CD4-positive, CD25-positive, alpha-beta regulatory T cell (primary cell): ENCODE data around the gene PTF1A. TPM values are rescaled to one million over a fixed set of nuclear protein-coding genes. Genes with fewer than 3 reads are reported as not detected.
"Not testable (repeated sequence)": the region's sequence is repeated elsewhere in the genome, so short reads cannot be mapped to it uniquely, and the experiment has no call there.

Experiments
- ATAC-seq, 2 donors: fragments of 150-1000 bp; cut with Tn5 transposase; one replicate each; pipeline ENCODE4 v1.10.0; 2021; ENCODE audit warnings: low read depth in 2 of 2, moderate number of reproducible peaks in 2 of 2, moderate library complexity in 1 of 2
- DNase-seq, 3 donors: peaks; one replicate each; pipeline versions ENCODE4 v3.0.0 to v3.0.0-alpha.2; 2012 to 2022; ENCODE audit warnings: mixed read lengths in 1 of 3
- H3K27ac ChIP-seq: one replicate; pipeline ENCODE4 v1.7.0; 2013; ENCODE audit warnings: mild to moderate bottlenecking, low read length; ENCODE audit not compliant: insufficient read depth, poor library complexity, severe bottlenecking
- H3K27me3 ChIP-seq: one replicate; pipeline ENCODE4 v1.7.0; 2013; ENCODE audit warnings: low read length; ENCODE audit not compliant: control insufficient read depth, insufficient read depth
- H3K36me3 ChIP-seq: one replicate; pipeline ENCODE4 v1.7.0; 2013; ENCODE audit warnings: mild to moderate bottlenecking, low read length, moderate library complexity; ENCODE audit not compliant: control insufficient read depth, insufficient read depth
- H3K4me1 ChIP-seq: 2 replicates; pipeline ENCODE4 v1.7.0; 2013; ENCODE audit warnings: mild to moderate bottlenecking, low read length; ENCODE audit not compliant: insufficient read depth, control insufficient read depth, poor library complexity, severe bottlenecking
- H3K4me3 ChIP-seq: one replicate; pipeline ENCODE4 v1.7.0; 2013; ENCODE audit warnings: low read depth, mild to moderate bottlenecking, low read length, moderate library complexity
- H3K9me3 ChIP-seq, 2 experiments: 1 replicate in 1 of 2; 2 replicates in 1 of 2; pipeline ENCODE4 v1.7.0; 2013; ENCODE audit warnings: low read length in 2 of 2, mild to moderate bottlenecking in 1 of 2, moderate library complexity in 1 of 2; ENCODE audit not compliant: control insufficient read depth in 2 of 2
- H3K27ac Mint-ChIP-seq, 3 donors: one replicate each; pipeline ENCODE4 v1.8.0; 2020 to 2022; ENCODE audit warnings: mild to moderate bottlenecking in 3 of 3, mixed read lengths in 3 of 3, moderate library complexity in 2 of 3
- H3K27me3 Mint-ChIP-seq: one replicate; pipeline ENCODE4 v1.8.0; 2022; ENCODE audit warnings: mild to moderate bottlenecking, mixed read lengths
- H3K36me3 Mint-ChIP-seq: one replicate; pipeline ENCODE4 v1.8.0; 2020; ENCODE audit warnings: mixed read lengths
- H3K4me1 Mint-ChIP-seq, 4 donors: one replicate each; pipeline ENCODE4 v1.8.0; 2020 to 2022; ENCODE audit warnings: mixed read lengths in 4 of 4, mild to moderate bottlenecking in 1 of 4
- H3K4me3 Mint-ChIP-seq, 4 donors: one replicate each; pipeline ENCODE4 v1.8.0; 2020 to 2022; ENCODE audit warnings: mild to moderate bottlenecking in 4 of 4, mixed read lengths in 4 of 4, moderate library complexity in 3 of 4
- H3K9me3 Mint-ChIP-seq, 7 donors: one replicate each; pipeline ENCODE4 v1.8.0; 2020 to 2022; ENCODE audit warnings: mixed read lengths in 7 of 7, mild to moderate bottlenecking in 3 of 7, moderate library complexity in 2 of 7
- polyA plus RNA-seq, 4 donors: library from polyadenylated mRNA; unstranded; fragments of 300-500 nt; fragmentation: Illumina TruSeq; gene quantifications; one replicate each; pipeline ENCODE4 v1.2.3, GENCODE V29; 2021
- total RNA-seq: library from RNA; stranded (reverse); gene quantifications from one replicate; pipeline ENCODE4 v1.2.3, GENCODE V29; 2022

PTF1A gene
- total and polyA plus RNA-seq, 5 donors from 2014 or later, result not detected

GRCh38 chr10:23238015-23238414 is 45.9 kb downstream of the PTF1A start:
- no peak for DNase-seq
- Mint-ChIP-seq H3K4me1 (no peaks in the 10 kb centered on the region), H3K27me3 (no peaks in the 10 kb centered on the region), H3K36me3 (peaks cover 6% of the 10 kb centered on the region), H3K4me3 (no peak overlapping the region), H3K27ac (no peak overlapping the region), H3K9me3 (peaks cover 0 to 8% (median 4%) of the 10 kb centered on the region in 7 donors)
- H3K4me3 ChIP-seq, result no peak overlapping the region
- no peaks in the 10 kb centered on the region for H3K36me3 ChIP-seq
- ATAC-seq, result no peak
- no peak overlapping the region for H3K27ac ChIP-seq
- H3K9me3 ChIP-seq, result no peaks in the 10 kb centered on the region
- no peaks in the 10 kb centered on the region for H3K4me1 ChIP-seq
- H3K27me3 ChIP-seq, result peaks cover 1% of the 10 kb centered on the region

DNA sequence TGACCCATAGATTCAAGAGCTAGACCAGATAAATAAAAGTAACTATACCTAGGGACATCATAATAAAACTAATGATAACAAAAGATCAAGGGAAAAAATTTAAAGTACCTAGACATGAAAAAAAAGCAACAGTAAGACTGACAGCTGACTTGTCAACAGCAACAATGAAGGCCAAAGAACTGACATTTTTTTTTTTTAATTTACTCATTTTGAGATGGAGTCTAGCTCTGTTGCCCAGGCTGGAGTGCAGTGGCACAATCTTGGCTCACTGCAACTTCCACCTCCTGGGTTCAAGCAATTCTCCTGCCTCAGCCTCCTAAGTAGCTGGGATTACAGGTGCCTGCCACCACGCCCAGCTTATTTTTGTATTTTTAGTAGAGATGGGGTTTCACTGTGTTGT is 49.7 kb downstream of the PTF1A start:
- H3K9me3 Mint-ChIP-seq, H3K27me3 Mint-ChIP-seq, H3K36me3 ChIP-seq, H3K4me1 ChIP-seq, H3K27ac ChIP-seq, H3K4me3 ChIP-seq, H3K4me3 Mint-ChIP-seq, DNase-seq, H3K4me1 Mint-ChIP-seq, H3K27ac Mint-ChIP-seq, H3K36me3 Mint-ChIP-seq, ATAC-seq, H3K27me3 ChIP-seq, H3K9me3 ChIP-seq: not testable (repeated sequence)

Other genes starting within 250 kb of the PTF1A start
- gene MSRB2, start 96.7 kb upstream of the PTF1A start, total RNA-seq, result 1.3 TPM
- gene MSRB2, start 96.7 kb upstream of the PTF1A start, polyA plus RNA-seq, result 1 to 10 TPM; 4.1 to 9.9 (median 6.3) TPM
- gene C10orf67, start 152.5 kb downstream of the PTF1A start, total RNA-seq, result 0.49 TPM
- under 1 TPM in 3 of 4 donors, not detected in 1; 0.31 to 0.74 (median 0.47) TPM for gene C10orf67, start 152.5 kb downstream of the PTF1A start, polyA plus RNA-seq
- gene OTUD1, start 246.8 kb downstream of the PTF1A start, total RNA-seq, result 86.8 TPM
- 10 to 100 TPM in 2 of 4 donors, 1 to 10 TPM in 2; 7.9 to 19.7 (median 12.5) TPM for gene OTUD1, start 246.8 kb downstream of the PTF1A start, polyA plus RNA-seq